Transverse colon (tissue), 4 donors: Measurements from ENCODE around the gene C2orf92.

Experiments
- EP300 ChIP-seq: sonication (generic); formaldehyde crosslinking; IDR thresholded peaks from one replicate; pipeline ENCODE4 v1.6.1; 2017; ENCODE audit warnings: antibody characterized with exemption, low read depth
- POLR2A ChIP-seq: fragments of 450-650 bp; IDR thresholded peaks from one replicate; pipeline ENCODE4 v1.6.1; 2016; ENCODE audit warnings: antibody characterized with exemption, mild to moderate bottlenecking, moderate library complexity
- POLR2AphosphoS5 ChIP-seq, 3 donors: sonication (generic); formaldehyde crosslinking; IDR thresholded peaks; one replicate each; pipeline ENCODE4 v1.6.1; 2016; ENCODE audit warnings: antibody characterized with exemption in 3 of 3
- TF ChIP-seq, protein P1 (sequence below), 5 experiments: fragments of 200-600 bp in 3 of 5; fragments of 450-650 bp in 2 of 5; sonication (generic) in 3 of 5; IDR thresholded peaks; 1 replicate in 2 of 5; 2 replicates in 3 of 5; pipeline ENCODE4 v1.5.1; 2016 to 2017; ENCODE audit warnings: antibody characterized with exemption in 5 of 5, inconsistent platforms in 3 of 5, mild to moderate bottlenecking in 2 of 5, moderate library complexity in 1 of 5

DNA sequence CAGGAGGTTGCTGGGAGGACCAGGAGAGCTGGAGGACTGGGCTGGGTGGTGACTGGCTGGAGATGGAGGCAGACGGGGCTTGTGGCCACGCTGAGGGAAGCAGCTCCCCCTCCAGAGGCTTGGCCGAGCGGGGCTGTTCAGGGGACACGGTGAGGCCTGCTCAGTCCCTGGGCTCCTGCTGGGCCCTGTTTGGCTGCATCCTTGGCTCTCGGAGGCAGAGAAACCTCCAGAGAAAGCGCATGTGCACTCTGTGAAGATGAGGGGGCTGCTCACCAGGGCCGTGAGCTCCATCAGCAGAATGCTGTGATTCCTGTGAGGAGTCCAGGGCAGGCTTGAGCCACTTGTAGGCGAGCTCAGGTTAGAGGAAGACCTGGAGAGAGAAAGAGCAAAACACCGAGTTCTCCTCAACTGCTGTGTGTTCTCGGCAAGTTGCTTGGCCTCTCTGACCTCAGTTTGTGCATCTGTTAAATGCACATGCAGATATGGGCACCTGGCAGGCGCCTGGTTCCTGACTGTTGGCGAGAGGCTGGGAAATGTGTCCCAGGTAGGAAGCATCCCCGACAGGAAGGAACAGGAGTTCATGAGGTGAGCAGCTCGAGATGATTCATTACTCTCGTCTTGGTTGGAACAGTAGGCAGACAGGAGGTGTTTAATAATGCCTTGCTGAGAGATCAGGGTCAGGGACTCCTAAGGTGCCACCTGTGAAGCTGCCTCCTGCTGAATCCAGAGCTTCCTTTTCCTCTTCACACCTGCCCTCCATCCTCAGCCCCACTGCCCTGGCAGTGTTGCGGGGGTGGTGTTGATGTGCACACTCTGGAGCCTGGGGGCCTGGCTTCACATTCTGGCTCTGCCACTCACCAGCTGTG is 44.8 kb downstream of the C2orf92 start:
- no peak for TF ChIP-seq POLR2AphosphoS5 (IDR thresholded peaks at IDR 0.05)
- TF ChIP-seq, protein P1, sequence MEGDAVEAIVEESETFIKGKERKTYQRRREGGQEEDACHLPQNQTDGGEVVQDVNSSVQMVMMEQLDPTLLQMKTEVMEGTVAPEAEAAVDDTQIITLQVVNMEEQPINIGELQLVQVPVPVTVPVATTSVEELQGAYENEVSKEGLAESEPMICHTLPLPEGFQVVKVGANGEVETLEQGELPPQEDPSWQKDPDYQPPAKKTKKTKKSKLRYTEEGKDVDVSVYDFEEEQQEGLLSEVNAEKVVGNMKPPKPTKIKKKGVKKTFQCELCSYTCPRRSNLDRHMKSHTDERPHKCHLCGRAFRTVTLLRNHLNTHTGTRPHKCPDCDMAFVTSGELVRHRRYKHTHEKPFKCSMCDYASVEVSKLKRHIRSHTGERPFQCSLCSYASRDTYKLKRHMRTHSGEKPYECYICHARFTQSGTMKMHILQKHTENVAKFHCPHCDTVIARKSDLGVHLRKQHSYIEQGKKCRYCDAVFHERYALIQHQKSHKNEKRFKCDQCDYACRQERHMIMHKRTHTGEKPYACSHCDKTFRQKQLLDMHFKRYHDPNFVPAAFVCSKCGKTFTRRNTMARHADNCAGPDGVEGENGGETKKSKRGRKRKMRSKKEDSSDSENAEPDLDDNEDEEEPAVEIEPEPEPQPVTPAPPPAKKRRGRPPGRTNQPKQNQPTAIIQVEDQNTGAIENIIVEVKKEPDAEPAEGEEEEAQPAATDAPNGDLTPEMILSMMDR (IDR thresholded peaks at IDR 0.05): no peak
- no peak for TF ChIP-seq POLR2A
- no peak for TF ChIP-seq EP300
